AG10803 (cell line): ENCODE measurements around the gene TEK.
A peak's percentile ranks its signal among the peaks of the same experiment; 100 is the strongest.

Experiments used
- DNase-seq: peaks from one replicate; pipeline ENCODE4 v3.0.0; 2010; ENCODE audit warnings: low read depth
- H3K4me3 ChIP-seq: 2 replicates; pipeline ENCODE4 v1.5.1; 2011; ENCODE audit warnings: mild to moderate bottlenecking, low read length, control low read depth
- TF ChIP-seq, protein P1 (sequence below): conservative IDR thresholded peaks from 2 replicates; pipeline ENCODE4 v1.5.1; 2011; ENCODE audit warnings: mild to moderate bottlenecking, low read length, control low read depth, inconsistent platforms

Gene TEK

DNA sequence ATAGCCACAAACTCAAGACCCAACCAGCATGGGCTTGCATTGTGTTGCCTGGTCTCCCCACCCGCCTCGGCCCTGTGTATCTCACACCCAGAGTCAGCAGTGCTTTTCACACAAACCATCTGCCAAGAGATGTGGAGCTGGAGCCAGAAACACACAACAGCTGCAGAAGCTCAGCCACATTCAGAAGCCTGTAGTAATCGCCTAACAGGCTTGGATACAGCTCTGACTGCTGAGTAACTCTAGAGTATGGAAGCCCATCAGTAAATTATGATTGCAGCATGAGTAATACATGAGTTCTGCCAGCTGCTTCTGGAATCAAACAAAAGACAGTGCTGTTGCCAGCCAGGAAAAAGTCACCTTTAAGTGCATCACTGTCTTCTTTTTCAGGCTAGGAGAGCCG is 16.0 kb downstream of the TEK start:
- DNase-seq = peak; percentile 95
- TF ChIP-seq, protein P1, sequence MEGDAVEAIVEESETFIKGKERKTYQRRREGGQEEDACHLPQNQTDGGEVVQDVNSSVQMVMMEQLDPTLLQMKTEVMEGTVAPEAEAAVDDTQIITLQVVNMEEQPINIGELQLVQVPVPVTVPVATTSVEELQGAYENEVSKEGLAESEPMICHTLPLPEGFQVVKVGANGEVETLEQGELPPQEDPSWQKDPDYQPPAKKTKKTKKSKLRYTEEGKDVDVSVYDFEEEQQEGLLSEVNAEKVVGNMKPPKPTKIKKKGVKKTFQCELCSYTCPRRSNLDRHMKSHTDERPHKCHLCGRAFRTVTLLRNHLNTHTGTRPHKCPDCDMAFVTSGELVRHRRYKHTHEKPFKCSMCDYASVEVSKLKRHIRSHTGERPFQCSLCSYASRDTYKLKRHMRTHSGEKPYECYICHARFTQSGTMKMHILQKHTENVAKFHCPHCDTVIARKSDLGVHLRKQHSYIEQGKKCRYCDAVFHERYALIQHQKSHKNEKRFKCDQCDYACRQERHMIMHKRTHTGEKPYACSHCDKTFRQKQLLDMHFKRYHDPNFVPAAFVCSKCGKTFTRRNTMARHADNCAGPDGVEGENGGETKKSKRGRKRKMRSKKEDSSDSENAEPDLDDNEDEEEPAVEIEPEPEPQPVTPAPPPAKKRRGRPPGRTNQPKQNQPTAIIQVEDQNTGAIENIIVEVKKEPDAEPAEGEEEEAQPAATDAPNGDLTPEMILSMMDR = no peak
- no peak overlapping the region for H3K4me3 ChIP-seq

DNA sequence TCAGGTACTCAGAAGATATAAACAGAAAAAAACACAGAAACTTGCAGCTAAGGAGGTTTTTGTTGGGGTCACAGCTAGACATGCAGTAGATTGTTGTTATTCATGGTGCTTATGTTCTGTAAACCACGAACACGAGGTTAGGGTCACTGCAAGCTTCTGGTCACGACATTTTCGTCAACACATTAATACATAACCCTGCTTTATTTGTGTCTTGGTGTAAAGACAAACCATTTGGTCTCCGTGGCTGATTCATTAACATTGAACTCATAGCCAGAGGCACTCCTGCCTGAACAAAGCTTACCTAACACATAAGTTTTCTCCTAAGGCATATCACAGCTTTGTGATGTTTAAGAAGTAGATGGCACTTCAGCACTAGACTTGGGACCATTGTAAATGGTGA is 16.9 kb downstream of the TEK start:
- TF ChIP-seq, protein P1 = no peak
- DNase-seq = no peak
- H3K4me3 ChIP-seq = no peak overlapping the region

GRCh38 chr9:27126670-27127069 is 17.6 kb downstream of the TEK start:
- H3K4me3 ChIP-seq = no peak overlapping the region
- TF ChIP-seq, protein P1 = no peak
- DNase-seq = no peak

- no peak for DNase-seq
- no peak overlapping the region for H3K4me3 ChIP-seq
- TF ChIP-seq, protein P1 = no peak
Measured at GRCh38 chr9:27129221-27129620, 20.2 kb downstream of the TEK start.

GRCh38 chr9:27131731-27132130 is 22.7 kb downstream of the TEK start:
- no peak overlapping the region for H3K4me3 ChIP-seq
- DNase-seq = no peak
- TF ChIP-seq, protein P1 = no peak

DNA sequence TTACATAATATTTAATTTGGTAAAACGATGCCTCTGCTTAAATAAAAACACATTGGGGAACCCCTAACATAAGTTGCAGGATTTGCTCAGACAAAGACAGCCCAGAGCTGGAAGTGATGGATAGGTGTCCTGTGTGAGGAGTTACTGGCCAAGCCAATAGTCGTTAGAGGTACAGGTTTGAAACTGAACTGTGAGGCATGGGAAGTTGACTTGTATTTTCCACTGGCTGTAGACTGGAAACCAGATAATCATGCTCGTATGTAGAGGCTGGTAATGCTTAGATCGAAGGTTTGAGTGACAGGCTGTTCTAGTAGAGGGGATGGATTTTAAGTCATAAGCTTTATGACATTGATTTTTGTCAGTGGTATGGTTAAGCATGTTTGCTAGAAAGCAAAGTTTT is 24.8 kb downstream of the TEK start:
- H3K4me3 ChIP-seq = no peak overlapping the region
- TF ChIP-seq, protein P1 = no peak
- DNase-seq = no peak

DNA sequence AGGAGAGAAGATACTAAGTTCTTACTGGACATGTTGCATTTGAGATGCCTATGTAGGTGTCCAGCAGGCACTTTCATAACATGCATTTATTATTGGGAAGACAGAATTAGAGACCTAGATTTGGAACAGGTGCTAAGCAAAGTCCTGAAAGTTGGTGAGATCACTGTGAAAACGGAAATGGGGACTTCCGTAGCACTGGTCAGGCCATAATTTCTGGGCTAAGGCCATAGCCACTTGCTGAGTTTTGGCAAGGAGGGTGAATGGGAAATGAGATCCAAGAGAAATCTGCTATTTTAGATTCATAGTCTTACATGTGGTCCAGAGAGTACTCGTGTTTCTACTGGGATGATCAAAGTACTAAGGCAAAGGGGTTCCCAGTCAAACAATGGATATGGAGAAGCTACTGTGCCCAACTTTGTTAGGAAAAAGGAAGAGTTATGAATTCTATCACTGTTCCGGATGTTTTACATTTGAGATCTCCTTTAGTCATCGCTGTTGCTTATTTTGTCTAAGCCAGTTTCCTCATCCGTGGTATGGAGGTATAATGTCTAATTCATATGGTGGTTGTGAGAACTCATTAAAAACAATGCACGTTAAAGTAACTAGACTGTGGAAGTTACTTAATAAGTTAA is 33.4 kb downstream of the TEK start:
- DNase-seq = no peak
- H3K4me3 ChIP-seq = no peak overlapping the region
- TF ChIP-seq, protein P1 = no peak
